Activated T-cell treated with anti-CD3 and anti-CD28 coated beads, Interleukin-2, amount 50 U/mL, for 72 hours (primary cell): ENCODE data around the gene PTN. TPM values are rescaled to one million over a fixed set of nuclear protein-coding genes. Genes with fewer than 3 reads are reported as not detected.
A peak's percentile ranks its signal among the peaks of the same experiment; 100 is the strongest.
"Not testable (repeated sequence)": the region's sequence is repeated elsewhere in the genome, so short reads cannot be mapped to it uniquely, and the experiment has no call there.

Experiments
- ATAC-seq, 2 donors: fragments of 150-1000 bp; cut with Tn5 transposase; replicated peaks in 1 of 2; 2 replicates each; pipeline ENCODE4 v1.10.0; 2021; ENCODE audit warnings: moderate library complexity in 2 of 2, mild to moderate bottlenecking in 1 of 2
- DNase-seq, 2 donors: peaks; one replicate each; pipeline ENCODE4 v3.0.0; 2021 to 2022; ENCODE audit warnings: mixed read lengths in 1 of 2
- H3K27ac Mint-ChIP-seq: one replicate; pipeline ENCODE4 v1.8.0; 2022; ENCODE audit warnings: mild to moderate bottlenecking, moderate library complexity, mixed read lengths
- H3K27me3 Mint-ChIP-seq: one replicate; pipeline ENCODE4 v1.8.0; 2022; ENCODE audit warnings: low read depth, mixed read lengths
- H3K36me3 Mint-ChIP-seq, 2 donors: one replicate each; pipeline ENCODE4 v1.8.0; 2022; ENCODE audit warnings: mixed read lengths in 2 of 2, mild to moderate bottlenecking in 1 of 2; ENCODE audit not compliant: insufficient read depth in 2 of 2
- H3K4me1 Mint-ChIP-seq: one replicate; pipeline ENCODE4 v1.8.0; 2022; ENCODE audit warnings: low read depth, mixed read lengths
- H3K4me3 Mint-ChIP-seq, 2 donors: one replicate each; pipeline ENCODE4 v1.8.0; 2022; ENCODE audit warnings: mild to moderate bottlenecking in 2 of 2, mixed read lengths in 2 of 2, moderate library complexity in 2 of 2
- H3K9me3 Mint-ChIP-seq, 2 donors: one replicate each; pipeline ENCODE4 v1.8.0; 2022; ENCODE audit warnings: mixed read lengths in 2 of 2
- total RNA-seq, 2 donors: library from RNA; stranded (reverse); gene quantifications; one replicate each; pipeline ENCODE4 v1.2.3, GENCODE V29; 2022

Gene PTN
- total RNA-seq, 2 donors from 2014 or later: not detected

- no peaks in the 10 kb centered on the region for H3K4me1 Mint-ChIP-seq
- ATAC-seq (no peak), DNase-seq (no peak)
- no peaks in the 10 kb centered on the region for H3K36me3 Mint-ChIP-seq
- no peaks in the 10 kb centered on the region for H3K27me3 Mint-ChIP-seq
- no peak overlapping the region for H3K4me3 Mint-ChIP-seq
- H3K9me3 Mint-ChIP-seq: peaks cover 3 to 6% of the 10 kb centered on the region in 2 donors
- H3K27ac Mint-ChIP-seq: no peak overlapping the region
Measured at GRCh38 chr7:137241655-137242360, 101.7 kb downstream of the PTN start.

GRCh38 chr7:137239186-137239585 is 104.3 kb downstream of the PTN start:
- not testable (repeated sequence) for H3K27me3 Mint-ChIP-seq, H3K4me3 Mint-ChIP-seq, H3K9me3 Mint-ChIP-seq, H3K27ac Mint-ChIP-seq, H3K4me1 Mint-ChIP-seq, DNase-seq, ATAC-seq, H3K36me3 Mint-ChIP-seq

GRCh38 chr7:137235434-137235833 is 108.1 kb downstream of the PTN start:
- Mint-ChIP-seq H3K36me3 (no peaks in the 10 kb centered on the region), H3K27me3 (no peaks in the 10 kb centered on the region), H3K4me3 (no peak overlapping the region), H3K9me3 (peaks cover 8 to 10% of the 10 kb centered on the region in 2 donors), H3K27ac (no peak overlapping the region), H3K4me1 (no peaks in the 10 kb centered on the region)
- DNase-seq: no peak
- no peak for ATAC-seq

- no peaks in the 10 kb centered on the region for H3K4me1 Mint-ChIP-seq
- no peaks in the 10 kb centered on the region for H3K27me3 Mint-ChIP-seq
- no peak for DNase-seq
- H3K36me3 Mint-ChIP-seq: no peaks in the 10 kb centered on the region
- no peak for ATAC-seq
- H3K9me3 Mint-ChIP-seq: peaks cover 5 to 8% of the 10 kb centered on the region in 2 donors
- H3K27ac Mint-ChIP-seq: no peak overlapping the region
- H3K4me3 Mint-ChIP-seq: no peak overlapping the region
Measured at GRCh38 chr7:137231167-137231566, 112.4 kb downstream of the PTN start.

- Mint-ChIP-seq H3K27ac (no peak overlapping the region), H3K9me3 (peaks cover 7% of the 10 kb centered on the region in 2 donors), H3K36me3 (no peaks in the 10 kb centered on the region), H3K27me3 (no peaks in the 10 kb centered on the region), H3K4me3 (no peak overlapping the region), H3K4me1 (no peaks in the 10 kb centered on the region)
- ATAC-seq (no peak), DNase-seq (no peak)
Measured at GRCh38 chr7:137221467-137221866, 122.1 kb downstream of the PTN start.

- H3K9me3 Mint-ChIP-seq: peaks cover 8 to 15% of the 10 kb centered on the region in 2 donors
- no peak overlapping the region for H3K27ac Mint-ChIP-seq
- DNase-seq (no peak), ATAC-seq (no peak)
- H3K36me3 Mint-ChIP-seq: no peaks in the 10 kb centered on the region
- no peaks in the 10 kb centered on the region for H3K4me1 Mint-ChIP-seq
- no peaks in the 10 kb centered on the region for H3K27me3 Mint-ChIP-seq
- H3K4me3 Mint-ChIP-seq: no peak overlapping the region
Measured at GRCh38 chr7:137213744-137214143, 129.8 kb downstream of the PTN start.

- Mint-ChIP-seq H3K27me3 (no peaks in the 10 kb centered on the region), H3K9me3 (peaks cover 4 to 7% of the 10 kb centered on the region in 2 donors), H3K4me3 (no peak overlapping the region), H3K27ac (no peak overlapping the region), H3K36me3 (no peaks in the 10 kb centered on the region), H3K4me1 (no peaks in the 10 kb centered on the region)
- no peak for ATAC-seq
- DNase-seq: no peak
Measured at GRCh38 chr7:137209151-137209817, 134.2 kb downstream of the PTN start.

- no peak for ATAC-seq
- H3K27ac Mint-ChIP-seq: peak overlapping the region; percentile 33
- H3K27me3 Mint-ChIP-seq: no peaks in the 10 kb centered on the region
Measured at GRCh38 chr7:137206770-137207169, 136.8 kb downstream of the PTN start.

GRCh38 chr7:137204246-137204645 is 139.3 kb downstream of the PTN start:
- Mint-ChIP-seq H3K4me3 (no peak overlapping the region), H3K9me3 (peaks cover 5% of the 10 kb centered on the region in 2 donors), H3K27ac (no peak overlapping the region), H3K27me3 (no peaks in the 10 kb centered on the region), H3K4me1 (no peaks in the 10 kb centered on the region), H3K36me3 (no peaks in the 10 kb centered on the region)
- ATAC-seq: no peak
- DNase-seq: no peak

More at GRCh38 chr7:137206770-137207169, 136.8 kb downstream of the PTN start:
- no peak for DNase-seq
- Mint-ChIP-seq H3K36me3 (no peaks in the 10 kb centered on the region), H3K4me3 (no peak overlapping the region), H3K4me1 (no peaks in the 10 kb centered on the region), H3K9me3 (peaks cover 4 to 5% of the 10 kb centered on the region in 2 donors)

- ATAC-seq (no peak), DNase-seq (no peak)
- Mint-ChIP-seq H3K4me1 (no peaks in the 10 kb centered on the region), H3K9me3 (peaks cover 5% of the 10 kb centered on the region in 2 donors), H3K4me3 (no peak overlapping the region), H3K27ac (no peak overlapping the region), H3K36me3 (no peaks in the 10 kb centered on the region), H3K27me3 (no peaks in the 10 kb centered on the region)
Measured at GRCh38 chr7:137203351-137203750, 140.2 kb downstream of the PTN start.

- H3K27ac Mint-ChIP-seq: no peak overlapping the region
Measured at GRCh38 chr7:137196648-137197047, 146.9 kb downstream of the PTN start.

GRCh38 chr7:137195996-137196395 is 147.5 kb downstream of the PTN start:
- DNase-seq (no peak), ATAC-seq (no peak)
- no peaks in the 10 kb centered on the region for H3K36me3 Mint-ChIP-seq
- H3K4me3 Mint-ChIP-seq: no peak overlapping the region
- no peaks in the 10 kb centered on the region for H3K4me1 Mint-ChIP-seq
- H3K9me3 Mint-ChIP-seq: peaks cover 2 to 3% of the 10 kb centered on the region in 2 donors
- H3K27ac Mint-ChIP-seq: no peak overlapping the region
- H3K27me3 Mint-ChIP-seq: no peaks in the 10 kb centered on the region

More at GRCh38 chr7:137196648-137197047, 146.9 kb downstream of the PTN start:
- ATAC-seq (no peak), DNase-seq (no peak)
- Mint-ChIP-seq H3K27me3 (no peaks in the 10 kb centered on the region), H3K4me3 (no peak overlapping the region), H3K4me1 (no peaks in the 10 kb centered on the region), H3K9me3 (peaks cover 2 to 5% of the 10 kb centered on the region in 2 donors), H3K36me3 (no peaks in the 10 kb centered on the region)

- H3K36me3 Mint-ChIP-seq, H3K4me1 Mint-ChIP-seq, ATAC-seq, H3K27ac Mint-ChIP-seq, H3K4me3 Mint-ChIP-seq, H3K9me3 Mint-ChIP-seq, H3K27me3 Mint-ChIP-seq, DNase-seq: not testable (repeated sequence)
Measured at GRCh38 chr7:137181619-137182018, 161.9 kb downstream of the PTN start.
